Gastroesophageal sphincter (tissue), 4 donors: ENCODE measurements around the gene SMIM28. TPM values are rescaled to one million over a fixed set of nuclear protein-coding genes. Genes with fewer than 3 reads are reported as not detected.

ENCODE experiments used
- ATAC-seq: fragments of 150-250 bp; one replicate; pipeline ENCODE4 v1.9.1; 2016; ENCODE audit warnings: mild to moderate bottlenecking, moderate library complexity
- H3K27ac ChIP-seq, 4 donors: fragments of 200-600 bp; sonication (generic) in 3 of 4; 1 replicate in 3 of 4; 2 replicates in 1 of 4; pipeline ENCODE4 v1.5.1; 2016 to 2019
- H3K27me3 ChIP-seq: fragments of 200-600 bp; sonication (generic); one replicate; pipeline ENCODE4 v1.5.1; 2019
- H3K36me3 ChIP-seq, 2 donors: fragments of 200-600 bp; sonication (generic); one replicate each; pipeline ENCODE4 v1.5.1; 2019; ENCODE audit warnings: control low read depth in 1 of 2
- H3K4me1 ChIP-seq, 3 donors: fragments of 200-600 bp; sonication (generic); 1 replicate in 2 of 3; 2 replicates in 1 of 3; pipeline ENCODE4 v1.5.1; 2016 to 2019; ENCODE audit warnings: control low read depth in 2 of 3
- H3K4me3 ChIP-seq, 2 donors: fragments of 200-600 bp; sonication (generic); one replicate each; pipeline ENCODE4 v1.5.1; 2019; ENCODE audit warnings: mild to moderate bottlenecking in 1 of 2, moderate library complexity in 1 of 2
- H3K9me3 ChIP-seq, 3 donors: fragments of 200-600 bp; sonication (generic); one replicate each; pipeline ENCODE4 v1.5.1; 2017 to 2019; ENCODE audit warnings: control low read depth in 2 of 3
- CTCF ChIP-seq, 4 experiments: fragments of 200-600 bp in 2 of 4; fragments of 450-650 bp in 2 of 4; sonication (generic) in 1 of 4; IDR thresholded peaks; one replicate each; pipeline ENCODE4 v1.5.1; 2017 to 2019; ENCODE audit warnings: antibody characterized with exemption in 4 of 4, mild to moderate bottlenecking in 2 of 4, moderate library complexity in 2 of 4
- EP300 ChIP-seq: sonication (generic); formaldehyde crosslinking; IDR thresholded peaks from one replicate; pipeline ENCODE4 v1.6.1; 2017; ENCODE audit warnings: antibody characterized with exemption, mild to moderate bottlenecking
- POLR2A ChIP-seq, 2 donors: fragments of 450-650 bp; IDR thresholded peaks; one replicate each; pipeline ENCODE4 v1.6.1; 2017; ENCODE audit warnings: antibody characterized with exemption in 2 of 2, mild to moderate bottlenecking in 2 of 2, moderate library complexity in 1 of 2
- POLR2AphosphoS5 ChIP-seq: sonication (generic); formaldehyde crosslinking; IDR thresholded peaks from one replicate; pipeline ENCODE4 v1.6.1; 2017; ENCODE audit warnings: antibody characterized with exemption
- WGBS, 2 donors: methylation state at CpG; one replicate each; pipeline ENCODE4 v1.1.5; 2018; ENCODE audit warnings: low coverage in 1 of 2; 5-methylcytosine and 5-hydroxymethylcytosine counted together
- small RNA-seq, 4 donors: library from RNA; depleted of rRNA; stranded (forward); fragments of <200 nt; gene quantifications; one replicate each; pipeline ENCODE3, GENCODE V24; 2016
- total RNA-seq, 4 donors: library from RNA; depleted of rRNA; stranded (reverse); fragments of >200 nt; gene quantifications; one replicate each; pipeline ENCODE4 v1.1.0, GENCODE V29; 2016

SMIM28 gene
- total RNA-seq, 4 donors from 2014 or later = 1.5 TPM; not detected in 3

- Histone ChIP-seq H3K9me3 (no peaks in the 10 kb centered on the region), H3K36me3 (peaks cover 0 to 5% of the 10 kb centered on the region in 2 donors), H3K4me1 (peaks cover 0 to 22% (median 4%) of the 10 kb centered on the region in 3 donors), H3K27ac (peak overlapping the region in 1 of 4 donors; percentile 65), H3K27me3 (no peaks in the 10 kb centered on the region), H3K4me3 (no peak overlapping the region)
- ATAC-seq = no peak
- TF ChIP-seq POLR2AphosphoS5 (no peak), EP300 (no peak), POLR2A (IDR thresholded peaks at IDR 0.05) (no peak), CTCF (IDR thresholded peaks at IDR 0.05) (no peak)
- whole genome bisulfite sequencing, 2 donors = 62 to 86% methylated on average over 2 to 8 of the region's 29 CpGs
Measured at GRCh38 chr6:138430361-138431145, 52.8 kb downstream of the SMIM28 start.

- no peak for ATAC-seq
- Histone ChIP-seq H3K27me3 (no peaks in the 10 kb centered on the region), H3K4me3 (no peak overlapping the region), H3K9me3 (no peaks in the 10 kb centered on the region), H3K4me1 (peaks cover 0 to 22% (median 4%) of the 10 kb centered on the region in 3 donors), H3K36me3 (peaks cover 0 to 5% of the 10 kb centered on the region in 2 donors), H3K27ac (no peak overlapping the region)
- WGBS, 2 donors = 76 to 78% methylated on average over 7 to 10 of the region's 19 CpGs
- no peak for TF ChIP-seq CTCF (IDR thresholded peaks at IDR 0.05)
Measured at GRCh38 chr6:138431256-138432062, 53.8 kb downstream of the SMIM28 start.

GRCh38 chr6:138432063-138432356 is 54.3 kb downstream of the SMIM28 start:
- no peaks in the 10 kb centered on the region for H3K27me3 ChIP-seq
- no peak for ATAC-seq
- H3K9me3 ChIP-seq = no peaks in the 10 kb centered on the region
- H3K4me3 ChIP-seq = no peak overlapping the region
- H3K27ac ChIP-seq = no peak overlapping the region
- H3K36me3 ChIP-seq = peaks cover 0 to 5% of the 10 kb centered on the region in 2 donors
- peaks cover 0 to 22% (median 4%) of the 10 kb centered on the region in 3 donors for H3K4me1 ChIP-seq
- TF ChIP-seq CTCF (IDR thresholded peaks at IDR 0.05) = no peak
- no peak for TF ChIP-seq POLR2A (IDR thresholded peaks at IDR 0.05)
- no peak for TF ChIP-seq EP300
- TF ChIP-seq POLR2AphosphoS5 = no peak
- WGBS, 2 donors = 89 to 97% methylated on average over 5 of the region's 11 CpGs

Small RNA genes lying within 50 kb of the gene (small RNA-seq; reads per million reads assigned to genes)
- gene AL031003.1 = 0 reads per million in 4 donors

Other genes with a start within 250 kb of the SMIM28 start
- 1 to 10 TPM in 3 of 4 donors, under 1 TPM in 1; 0.47 to 4.2 (median 1.8) TPM for gene ARFGEF3, start 216.0 kb upstream of the SMIM28 start, total RNA-seq
- not detected for gene PBOV1, start 159.4 kb upstream of the SMIM28 start, total RNA-seq
- gene HEBP2, start 26.3 kb downstream of the SMIM28 start, total RNA-seq = 100 to 1,000 TPM in 1 of 4 donors, 10 to 100 TPM in 3; 71.1 to 105 (median 77.8) TPM
- 1 to 10 TPM; 5.7 to 9.3 (median 7.9) TPM for gene NHSL1, start 121.6 kb downstream of the SMIM28 start, total RNA-seq